GM12872 (cell line): ENCODE results near the gene SDK2.
A peak's percentile ranks its signal among the peaks of the same experiment; 100 is the strongest.

Experiments used
- CTCF ChIP-seq: IDR thresholded peaks from 3 replicates; pipeline ENCODE4 v1.5.1; 2011; ENCODE audit warnings: low read depth, mild to moderate bottlenecking, low read length, moderate library complexity; ENCODE audit not compliant: insufficient read depth

SDK2 gene

GRCh38 chr17:73369817-73370490, 274.3 kb downstream of the SDK2 start:
- TF ChIP-seq CTCF, result peak; percentile 78

DNA sequence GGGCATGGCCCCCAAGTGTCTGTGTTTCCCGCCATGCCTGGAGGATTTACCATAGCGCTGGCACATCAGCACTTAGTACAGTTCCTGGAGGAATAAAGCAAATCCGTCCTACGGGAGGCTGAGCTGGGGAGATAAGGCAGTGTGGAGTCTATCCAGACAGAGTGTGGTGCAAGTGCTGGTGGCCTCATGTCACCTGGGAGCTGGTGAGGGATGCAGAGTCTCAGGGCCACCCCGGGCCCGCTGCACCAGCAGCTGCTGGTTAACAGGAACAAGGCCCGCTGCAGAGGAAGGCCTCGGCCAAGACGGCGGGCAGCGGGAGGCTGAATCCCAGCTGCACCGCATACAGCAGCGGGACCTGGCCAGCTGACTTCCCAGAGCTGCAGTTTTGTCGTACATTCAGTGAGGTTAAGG, 275.1 kb downstream of the SDK2 start:
- no peak for TF ChIP-seq CTCF

DNA sequence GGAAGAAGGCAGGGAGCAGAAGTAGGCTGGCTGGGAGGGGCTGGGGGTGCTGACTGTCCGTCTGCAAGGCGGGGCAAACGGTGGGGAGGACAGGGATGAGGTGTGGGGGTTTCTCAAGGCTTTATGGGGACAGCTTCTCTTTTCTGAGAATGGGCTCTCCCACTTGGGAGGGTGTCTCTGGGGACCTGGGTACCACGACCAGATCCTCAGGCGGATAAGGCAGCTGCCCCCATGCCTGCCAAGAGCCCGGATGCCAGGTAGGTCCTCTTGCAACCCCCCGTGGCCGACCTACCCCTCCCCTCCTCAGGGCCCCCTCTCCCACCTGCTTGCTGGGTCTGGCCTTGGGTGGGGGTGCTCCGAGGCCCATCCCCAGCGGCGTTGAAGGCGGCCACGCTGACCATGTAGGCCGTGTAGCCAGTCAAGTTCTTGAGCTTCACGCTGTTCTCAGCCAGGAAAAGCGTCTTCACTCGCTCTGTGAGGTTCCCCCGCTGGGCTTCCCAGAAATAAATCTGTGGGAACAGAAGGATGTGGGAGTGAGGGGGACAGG, 276.1 kb downstream of the SDK2 start:
- TF ChIP-seq CTCF, result no peak

DNA sequence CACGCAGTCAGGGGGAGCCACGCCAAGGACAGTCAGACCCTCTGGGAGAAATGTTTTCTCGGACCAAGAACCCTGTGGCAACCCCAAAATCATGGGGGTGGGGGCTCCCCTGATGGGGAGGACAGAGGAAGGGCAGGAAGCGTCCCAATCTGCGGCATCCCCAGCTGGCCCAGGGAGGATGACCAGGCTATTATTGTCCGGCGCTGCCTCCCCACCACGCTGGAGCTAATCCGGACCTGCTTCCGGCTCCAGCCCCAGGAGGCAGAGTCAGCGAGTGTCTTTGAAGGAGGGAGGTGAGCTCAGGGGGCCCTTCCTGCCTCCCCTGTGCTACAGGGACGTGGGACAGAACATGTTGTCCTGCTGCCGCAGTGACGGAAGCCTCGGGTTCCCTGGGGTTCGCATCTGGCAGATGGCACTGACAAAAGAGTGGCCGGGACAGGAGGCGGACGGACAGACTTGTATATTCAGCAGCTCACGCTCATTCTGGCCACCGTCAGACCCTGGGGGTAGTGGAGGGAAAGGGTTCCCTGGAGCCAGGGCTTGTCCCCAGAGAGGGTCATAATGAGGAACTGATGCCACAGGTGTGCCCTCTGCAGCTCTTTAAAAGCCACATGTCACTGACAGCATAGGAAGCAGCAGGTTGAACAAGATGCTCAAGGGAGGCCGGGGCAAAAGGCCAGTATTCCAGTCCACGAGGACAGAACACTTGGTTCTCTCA, 278.2 kb downstream of the SDK2 start:
- TF ChIP-seq CTCF, result no peak

- no peak for TF ChIP-seq CTCF
Observed at GRCh38 chr17:73365301-73365874, 278.9 kb downstream of the SDK2 start.

GRCh38 chr17:73364155-73364522, 280.1 kb downstream of the SDK2 start:
- TF ChIP-seq CTCF, result no peak

- no peak for TF ChIP-seq CTCF
Observed at GRCh38 chr17:73363442-73364154, 280.6 kb downstream of the SDK2 start.
